IgD-negative memory B cell (primary cell): ENCODE measurements around the gene COL12A1. TPM values are rescaled to one million over a fixed set of nuclear protein-coding genes. Genes with fewer than 3 reads are reported as not detected.

Experiments
- H3K27ac Mint-ChIP-seq, 3 donors: one replicate each; pipeline ENCODE4 v1.8.0; 2020 to 2022; ENCODE audit warnings: mild to moderate bottlenecking in 3 of 3, mixed read lengths in 3 of 3, moderate library complexity in 1 of 3
- H3K27me3 Mint-ChIP-seq: one replicate; pipeline ENCODE4 v1.8.0; 2021; ENCODE audit warnings: mixed read lengths
- H3K36me3 Mint-ChIP-seq: one replicate; pipeline ENCODE4 v1.8.0; 2020; ENCODE audit warnings: mild to moderate bottlenecking, mixed read lengths
- H3K4me1 Mint-ChIP-seq, 3 donors: one replicate each; pipeline ENCODE4 v1.8.0; 2020 to 2022; ENCODE audit warnings: mixed read lengths in 3 of 3, mild to moderate bottlenecking in 1 of 3
- H3K4me3 Mint-ChIP-seq, 4 donors: one replicate each; pipeline ENCODE4 v1.8.0; 2020 to 2022; ENCODE audit warnings: mild to moderate bottlenecking in 4 of 4, mixed read lengths in 4 of 4, moderate library complexity in 3 of 4
- H3K9me3 Mint-ChIP-seq, 3 donors: one replicate each; pipeline ENCODE4 v1.8.0; 2020 to 2021; ENCODE audit warnings: mixed read lengths in 3 of 3, mild to moderate bottlenecking in 1 of 3
- polyA plus RNA-seq: library from polyadenylated mRNA; unstranded; fragments of 300-500 nt; fragmentation: Illumina TruSeq; gene quantifications from one replicate; pipeline ENCODE4 v1.2.3, GENCODE V29; 2021

Gene COL12A1
- polyA plus RNA-seq, 1 donor from 2014 or later: not detected

- Mint-ChIP-seq H3K4me3 (no peak overlapping the region), H3K27ac (no peak overlapping the region), H3K9me3 (peaks cover 0 to 2% (median 0%) of the 10 kb centered on the region in 3 donors), H3K4me1 (no peaks in the 10 kb centered on the region), H3K27me3 (no peaks in the 10 kb centered on the region), H3K36me3 (peaks cover 4% of the 10 kb centered on the region)
Observed at GRCh38 chr6:75118925-75119515, 86.8 kb downstream of the COL12A1 start.

- Mint-ChIP-seq H3K4me3 (no peak overlapping the region), H3K36me3 (peaks cover 4% of the 10 kb centered on the region), H3K27me3 (no peaks in the 10 kb centered on the region), H3K4me1 (no peaks in the 10 kb centered on the region), H3K27ac (no peak overlapping the region), H3K9me3 (peaks cover 0 to 2% (median 0%) of the 10 kb centered on the region in 3 donors)
Observed at GRCh38 chr6:75117701-75118100, 88.2 kb downstream of the COL12A1 start.

- Mint-ChIP-seq H3K27ac (no peak overlapping the region), H3K36me3 (peaks cover 4% of the 10 kb centered on the region), H3K9me3 (peaks cover 0 to 2% (median 0%) of the 10 kb centered on the region in 3 donors), H3K4me3 (no peak overlapping the region), H3K4me1 (no peaks in the 10 kb centered on the region), H3K27me3 (no peaks in the 10 kb centered on the region)
Observed at GRCh38 chr6:75116946-75117345, 88.9 kb downstream of the COL12A1 start.

- Mint-ChIP-seq H3K27me3 (no peaks in the 10 kb centered on the region), H3K9me3 (peaks cover 0 to 2% (median 0%) of the 10 kb centered on the region in 3 donors), H3K4me3 (no peak overlapping the region), H3K4me1 (peaks cover 0 to 1% (median 0%) of the 10 kb centered on the region in 3 donors), H3K27ac (no peak overlapping the region), H3K36me3 (peaks cover 4% of the 10 kb centered on the region)
Observed at GRCh38 chr6:75115481-75115880, 90.4 kb downstream of the COL12A1 start.

GRCh38 chr6:75114806-75115205 is 91.0 kb downstream of the COL12A1 start:
- no peaks in the 10 kb centered on the region for H3K27me3 Mint-ChIP-seq
- no peak overlapping the region for H3K27ac Mint-ChIP-seq
- H3K4me1 Mint-ChIP-seq: peaks cover 0 to 1% (median 0%) of the 10 kb centered on the region in 3 donors
- peaks cover 4% of the 10 kb centered on the region for H3K36me3 Mint-ChIP-seq
- H3K9me3 Mint-ChIP-seq: peaks cover 0 to 2% (median 0%) of the 10 kb centered on the region in 3 donors
- H3K4me3 Mint-ChIP-seq: no peak overlapping the region

GRCh38 chr6:75114195-75114594 is 91.7 kb downstream of the COL12A1 start:
- Mint-ChIP-seq H3K27me3 (no peaks in the 10 kb centered on the region), H3K36me3 (peaks cover 3% of the 10 kb centered on the region), H3K4me3 (no peak overlapping the region), H3K27ac (no peak overlapping the region), H3K4me1 (peaks cover 0 to 1% (median 0%) of the 10 kb centered on the region in 3 donors), H3K9me3 (peaks cover 0 to 2% (median 0%) of the 10 kb centered on the region in 3 donors)

- Mint-ChIP-seq H3K9me3 (no peaks in the 10 kb centered on the region), H3K4me3 (no peak overlapping the region), H3K27me3 (no peaks in the 10 kb centered on the region), H3K36me3 (no peaks in the 10 kb centered on the region), H3K4me1 (peaks cover 0 to 1% (median 0%) of the 10 kb centered on the region in 3 donors), H3K27ac (no peak overlapping the region)
Observed at GRCh38 chr6:75113446-75113845, 92.4 kb downstream of the COL12A1 start.

- Mint-ChIP-seq H3K4me3 (no peak overlapping the region), H3K36me3 (no peaks in the 10 kb centered on the region), H3K27me3 (no peaks in the 10 kb centered on the region), H3K4me1 (peaks cover 0 to 1% (median 0%) of the 10 kb centered on the region in 3 donors), H3K27ac (no peak overlapping the region), H3K9me3 (no peaks in the 10 kb centered on the region)
Observed at GRCh38 chr6:75109765-75110164, 96.1 kb downstream of the COL12A1 start.

GRCh38 chr6:75109022-75109421 is 96.8 kb downstream of the COL12A1 start:
- peaks cover 0 to 1% (median 0%) of the 10 kb centered on the region in 3 donors for H3K4me1 Mint-ChIP-seq
- H3K9me3 Mint-ChIP-seq: no peaks in the 10 kb centered on the region
- H3K36me3 Mint-ChIP-seq: no peaks in the 10 kb centered on the region
- H3K27ac Mint-ChIP-seq: no peak overlapping the region
- no peak overlapping the region for H3K4me3 Mint-ChIP-seq
- no peaks in the 10 kb centered on the region for H3K27me3 Mint-ChIP-seq

GRCh38 chr6:75108333-75108974 is 97.4 kb downstream of the COL12A1 start:
- peaks cover 0 to 1% (median 0%) of the 10 kb centered on the region in 3 donors for H3K4me1 Mint-ChIP-seq
- H3K27me3 Mint-ChIP-seq: no peaks in the 10 kb centered on the region
- no peaks in the 10 kb centered on the region for H3K36me3 Mint-ChIP-seq
- H3K9me3 Mint-ChIP-seq: no peaks in the 10 kb centered on the region
- no peak overlapping the region for H3K4me3 Mint-ChIP-seq
- H3K27ac Mint-ChIP-seq: no peak overlapping the region

- H3K36me3 Mint-ChIP-seq: no peaks in the 10 kb centered on the region
- H3K4me3 Mint-ChIP-seq: no peak overlapping the region
- H3K27ac Mint-ChIP-seq: no peak overlapping the region
- peaks cover 0 to 1% (median 0%) of the 10 kb centered on the region in 3 donors for H3K4me1 Mint-ChIP-seq
- no peaks in the 10 kb centered on the region for H3K27me3 Mint-ChIP-seq
- no peaks in the 10 kb centered on the region for H3K9me3 Mint-ChIP-seq
Observed at GRCh38 chr6:75107913-75108312, 97.9 kb downstream of the COL12A1 start.

GRCh38 chr6:75106426-75106825 is 99.4 kb downstream of the COL12A1 start:
- Mint-ChIP-seq H3K4me1 (peaks cover 0 to 1% (median 0%) of the 10 kb centered on the region in 3 donors), H3K36me3 (no peaks in the 10 kb centered on the region), H3K27me3 (no peaks in the 10 kb centered on the region), H3K27ac (no peak overlapping the region), H3K9me3 (no peaks in the 10 kb centered on the region), H3K4me3 (no peak overlapping the region)

GRCh38 chr6:75103431-75103830 is 102.4 kb downstream of the COL12A1 start:
- Mint-ChIP-seq H3K27ac (no peak overlapping the region), H3K27me3 (no peaks in the 10 kb centered on the region), H3K9me3 (no peaks in the 10 kb centered on the region), H3K4me1 (no peaks in the 10 kb centered on the region), H3K4me3 (no peak overlapping the region), H3K36me3 (no peaks in the 10 kb centered on the region)

- Mint-ChIP-seq H3K36me3 (no peaks in the 10 kb centered on the region), H3K4me1 (no peaks in the 10 kb centered on the region), H3K27me3 (no peaks in the 10 kb centered on the region), H3K4me3 (no peak overlapping the region), H3K9me3 (no peaks in the 10 kb centered on the region), H3K27ac (no peak overlapping the region)
Observed at GRCh38 chr6:75102301-75102700, 103.6 kb downstream of the COL12A1 start.

GRCh38 chr6:75101896-75102295 is 104.0 kb downstream of the COL12A1 start:
- Mint-ChIP-seq H3K4me3 (no peak overlapping the region), H3K36me3 (no peaks in the 10 kb centered on the region), H3K9me3 (no peaks in the 10 kb centered on the region), H3K4me1 (no peaks in the 10 kb centered on the region), H3K27me3 (no peaks in the 10 kb centered on the region), H3K27ac (no peak overlapping the region)

- H3K9me3 Mint-ChIP-seq: no peaks in the 10 kb centered on the region
- H3K4me1 Mint-ChIP-seq: no peaks in the 10 kb centered on the region
- H3K27ac Mint-ChIP-seq: no peak overlapping the region
- no peaks in the 10 kb centered on the region for H3K36me3 Mint-ChIP-seq
- no peak overlapping the region for H3K4me3 Mint-ChIP-seq
- no peaks in the 10 kb centered on the region for H3K27me3 Mint-ChIP-seq
Observed at GRCh38 chr6:75098709-75099108, 107.1 kb downstream of the COL12A1 start.
